Femur (tissue), 1 donor: ENCODE data around the gene HPCAL1.

Experiments
- DNase-seq: peaks from one replicate; pipeline ENCODE4 v3.0.0-alpha.2; 2017

Gene HPCAL1

DNA sequence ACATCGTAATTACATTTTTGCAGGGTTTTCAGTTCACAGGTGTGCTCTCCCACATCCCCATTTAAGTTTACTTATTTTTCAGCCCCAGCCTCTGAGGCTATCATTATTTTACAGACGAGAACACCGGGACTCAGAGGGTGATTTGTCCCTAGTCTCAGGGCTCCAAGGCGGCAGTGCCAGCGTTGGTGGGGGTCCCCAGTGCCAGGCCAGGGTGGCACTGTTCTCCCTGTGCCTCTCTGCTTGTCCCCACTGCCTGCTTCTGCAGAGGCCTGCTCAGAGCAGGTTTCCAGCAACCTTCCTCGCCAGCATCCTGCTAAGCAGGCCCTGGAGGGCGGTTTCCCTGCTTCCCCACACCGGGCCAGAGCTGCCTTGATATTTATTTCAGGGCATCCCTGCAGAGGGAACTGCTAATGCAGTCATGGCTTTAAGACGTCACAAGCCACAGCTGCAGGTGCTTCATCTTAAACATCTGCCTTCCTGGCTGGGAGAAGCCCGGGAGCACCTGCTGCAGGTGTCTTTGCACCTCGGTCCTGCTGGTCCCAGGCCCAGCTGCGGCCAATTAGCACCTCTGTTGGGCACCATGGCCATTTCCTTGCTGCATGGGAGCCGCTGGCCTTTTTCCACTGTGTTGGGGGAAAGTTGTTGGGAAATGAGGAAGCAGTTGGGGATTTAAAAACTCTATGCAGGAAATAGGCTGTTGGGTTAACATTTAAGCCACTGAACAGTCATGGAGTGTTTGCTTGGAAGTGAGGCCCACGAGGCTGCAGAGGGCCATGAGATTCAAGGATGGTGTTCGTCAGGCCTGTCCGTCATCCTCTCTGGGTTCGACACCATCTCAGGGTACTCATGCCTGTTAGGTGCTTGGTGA, 22.8 kb downstream of the HPCAL1 start:
- DNase-seq = no peak

DNA sequence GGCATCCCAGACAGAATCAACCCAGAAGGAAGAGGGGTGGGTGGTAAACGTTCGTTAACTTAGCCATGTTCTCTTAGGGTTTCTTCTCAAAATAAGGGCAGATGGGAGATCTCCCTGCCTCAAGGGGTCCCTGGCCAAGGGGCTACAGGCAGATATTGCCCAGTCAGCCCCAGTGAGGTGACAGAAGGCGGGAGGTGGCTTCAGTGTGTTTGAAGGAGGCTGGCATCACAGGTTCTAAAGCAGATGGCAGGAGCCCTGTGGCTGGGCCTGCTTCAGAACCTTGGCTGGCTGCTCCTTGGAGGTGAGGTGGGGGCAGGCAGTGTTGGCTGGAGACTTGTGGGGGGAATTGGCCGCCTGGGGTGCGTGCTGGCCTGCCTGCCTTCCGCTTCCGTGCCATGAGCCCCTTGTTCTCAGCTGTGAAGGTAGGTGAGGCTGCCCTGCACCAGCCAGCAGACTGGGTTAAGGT, 23.5 kb downstream of the HPCAL1 start:
- no peak for DNase-seq

DNA sequence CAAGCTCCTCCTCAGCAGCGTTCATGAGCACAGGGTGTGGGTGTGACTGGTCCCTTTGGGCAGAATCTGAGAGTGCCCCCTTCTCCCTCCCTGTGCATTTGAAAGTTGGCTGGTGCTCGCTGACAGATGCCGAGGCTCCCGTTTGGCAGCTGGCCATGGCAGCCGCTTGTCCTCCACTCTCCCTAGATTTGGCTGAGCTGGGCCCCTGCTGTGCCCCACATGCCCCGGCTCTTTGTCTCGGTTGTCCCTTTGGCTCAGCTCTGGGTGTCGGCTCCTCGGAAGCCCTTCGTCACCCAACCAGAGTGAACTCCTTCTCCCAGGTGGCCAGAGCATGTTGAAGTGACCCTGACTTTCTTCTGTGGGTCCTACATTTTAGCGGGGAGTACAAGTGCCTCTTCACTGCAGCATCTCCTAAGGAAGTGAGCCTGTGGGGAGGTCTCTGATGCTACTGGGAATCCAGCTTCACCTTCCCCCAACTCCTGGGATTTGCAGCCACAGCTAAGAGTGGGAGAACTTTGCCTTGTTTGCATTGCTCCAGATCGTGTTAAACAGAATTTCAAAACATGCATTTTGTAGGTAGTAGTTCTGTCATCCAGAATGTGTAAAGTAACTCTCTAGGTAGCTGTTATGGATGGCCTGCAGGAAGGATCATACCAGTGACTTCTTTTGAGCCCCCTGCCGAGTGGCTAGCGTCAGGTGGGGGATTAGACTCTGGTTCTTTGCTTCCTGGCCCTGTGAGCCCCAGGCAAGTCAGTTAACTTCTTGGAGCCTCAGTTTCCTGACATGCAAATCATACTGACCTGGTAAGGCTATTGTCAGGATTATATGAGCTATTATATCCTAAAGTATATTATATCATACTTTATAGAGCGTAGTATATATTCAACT, 24.2 kb downstream of the HPCAL1 start:
- DNase-seq = peak; percentile 70

DNA sequence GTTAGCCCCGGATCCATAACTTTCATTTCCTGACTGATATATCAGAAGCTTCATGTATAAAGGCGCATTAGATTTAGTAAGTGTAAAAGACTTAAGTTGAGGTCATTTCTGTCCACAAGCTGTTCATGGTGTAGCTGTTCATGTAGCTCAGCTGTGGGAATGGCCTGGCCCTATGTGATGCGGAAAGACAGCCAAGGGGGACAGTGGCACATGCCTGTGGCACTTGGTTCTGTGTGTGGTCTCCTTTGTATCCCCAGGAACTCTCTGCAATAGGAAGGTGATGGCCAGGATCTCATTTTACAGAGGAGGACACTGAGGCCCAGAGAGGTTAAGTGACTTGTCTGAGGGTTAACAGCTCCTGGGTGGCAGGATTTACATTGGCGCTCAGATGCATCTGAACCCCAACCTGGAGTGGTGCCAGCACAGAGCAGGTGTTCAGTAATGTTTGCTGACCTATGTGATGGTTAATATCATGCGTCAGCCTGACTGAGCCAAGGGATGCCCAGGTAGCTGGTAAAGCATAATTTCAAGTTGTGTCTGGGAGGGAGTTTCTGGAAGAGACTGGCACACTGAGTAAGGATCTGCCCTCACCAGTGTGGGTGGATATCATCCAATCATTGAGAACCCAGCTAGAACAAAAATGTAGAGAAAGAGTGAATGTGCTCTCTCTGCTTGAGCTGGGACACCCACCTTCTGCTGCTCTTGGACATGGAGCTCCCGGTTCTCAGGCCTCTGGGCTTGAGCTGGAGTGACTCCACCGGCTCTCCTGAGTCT, 25.4 kb downstream of the HPCAL1 start:
- no peak for DNase-seq

DNA sequence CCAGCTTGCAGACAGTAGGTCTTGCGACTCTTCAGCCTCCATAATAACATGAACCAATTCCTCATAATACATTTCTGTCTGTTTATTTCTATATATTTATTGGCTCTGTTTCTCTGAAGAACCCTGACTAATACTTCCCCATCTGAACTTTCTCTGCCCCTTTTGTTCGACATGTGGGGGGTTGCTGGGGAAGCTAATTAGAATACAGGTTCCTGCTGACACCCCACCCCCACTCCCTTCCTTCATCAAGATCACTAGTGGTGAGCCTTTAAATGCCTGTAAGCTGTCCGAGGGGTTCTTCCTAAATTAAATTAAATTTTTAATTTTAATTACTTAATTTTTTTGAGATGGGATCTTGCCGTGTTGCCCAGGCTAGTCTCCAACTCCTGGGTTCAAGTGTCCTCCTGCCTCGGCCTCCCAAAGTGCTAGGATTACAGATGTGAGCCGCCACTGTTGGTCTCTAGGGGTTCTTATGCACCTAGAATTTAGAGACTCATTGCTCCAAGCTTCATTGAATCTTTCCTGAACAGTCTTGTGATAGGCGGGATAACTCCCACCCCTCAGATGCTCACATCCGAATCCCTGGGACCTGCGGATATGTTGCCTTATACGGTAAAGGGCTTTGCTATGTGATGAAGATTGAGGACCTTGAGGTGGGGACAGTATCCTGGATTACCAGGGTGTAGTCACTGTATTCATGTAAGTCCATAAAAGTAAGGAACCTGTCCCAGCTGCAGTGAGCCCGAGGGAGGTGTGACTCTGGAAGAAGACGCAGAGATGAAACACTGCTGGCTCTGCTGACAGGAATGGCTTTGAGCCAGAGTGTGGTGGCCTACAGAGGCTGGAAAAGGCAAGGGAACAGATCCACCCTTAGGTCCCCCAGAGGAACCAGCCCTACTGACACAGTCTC, 26.2 kb downstream of the HPCAL1 start:
- no peak for DNase-seq

DNA sequence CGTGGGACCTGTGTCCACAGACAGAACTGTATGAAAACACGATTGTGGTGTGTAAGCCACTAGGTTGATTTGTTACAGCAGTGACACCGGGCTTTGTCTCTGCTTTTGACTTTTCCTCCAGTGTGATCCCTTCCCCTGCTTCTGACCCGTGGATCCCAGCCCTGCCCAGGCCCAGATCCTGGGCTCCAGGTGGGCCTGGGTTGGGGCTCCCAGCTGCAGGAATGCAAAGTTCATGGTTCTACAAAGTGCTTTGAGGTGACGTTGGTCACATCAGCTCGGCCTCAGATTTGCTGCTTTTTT, 26.8 kb downstream of the HPCAL1 start:
- no peak for DNase-seq

DNA sequence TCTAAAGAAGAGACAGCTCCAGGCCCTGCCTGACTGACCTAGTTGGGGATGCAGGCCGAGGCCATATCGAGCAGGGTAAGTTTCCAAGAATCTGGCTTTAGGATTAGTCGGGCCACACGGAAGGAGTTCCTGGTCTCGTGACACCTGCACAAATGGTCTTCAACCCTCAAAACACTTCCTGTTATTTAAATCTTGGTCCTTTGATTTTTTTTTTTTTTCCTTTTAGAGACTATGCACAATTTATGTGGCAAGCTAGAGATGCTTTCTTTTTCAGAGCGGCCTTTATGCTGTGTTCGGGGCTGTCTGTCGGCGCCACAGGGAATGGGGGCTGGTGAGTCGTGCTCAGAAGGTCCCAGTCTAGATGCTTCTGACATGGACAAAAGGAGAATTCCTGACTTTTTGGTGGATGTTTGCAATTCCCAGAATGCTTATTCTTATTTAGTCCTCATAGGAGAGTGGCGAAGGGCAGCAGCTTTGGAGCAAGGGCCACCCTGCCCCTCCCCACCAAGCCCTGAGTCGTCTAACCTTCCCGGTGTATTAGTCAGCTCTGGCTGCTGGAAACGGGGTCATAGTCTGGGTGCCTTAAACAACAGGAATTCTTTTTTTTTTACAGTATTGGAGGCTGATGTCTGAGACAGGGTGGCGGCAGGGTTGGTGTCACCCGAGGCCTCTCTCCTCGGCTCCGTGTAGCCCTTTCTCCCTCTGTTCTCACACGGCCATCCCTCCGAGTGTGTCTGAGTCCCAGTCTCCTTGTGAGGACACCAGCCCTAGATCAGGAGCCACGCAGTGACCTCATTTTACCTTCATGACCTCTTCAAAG, 27.4 kb downstream of the HPCAL1 start:
- DNase-seq = no peak

DNA sequence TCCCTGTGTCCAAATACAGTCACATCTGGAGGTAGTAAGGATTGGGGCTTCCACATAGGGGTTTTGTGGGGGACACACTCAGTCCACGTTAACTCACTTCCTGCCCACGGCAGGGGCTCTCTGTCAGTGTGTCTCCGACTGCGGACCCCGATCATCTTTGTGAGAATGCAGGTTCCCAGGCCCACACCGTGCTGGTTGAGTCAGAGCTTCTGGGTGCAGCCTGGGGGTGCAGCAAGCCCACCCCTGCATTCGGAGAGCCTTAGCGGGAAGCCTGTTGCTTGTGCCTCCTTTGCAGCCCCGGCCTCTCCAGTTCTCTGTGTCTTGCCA, 28.0 kb downstream of the HPCAL1 start:
- no peak for DNase-seq

DNA sequence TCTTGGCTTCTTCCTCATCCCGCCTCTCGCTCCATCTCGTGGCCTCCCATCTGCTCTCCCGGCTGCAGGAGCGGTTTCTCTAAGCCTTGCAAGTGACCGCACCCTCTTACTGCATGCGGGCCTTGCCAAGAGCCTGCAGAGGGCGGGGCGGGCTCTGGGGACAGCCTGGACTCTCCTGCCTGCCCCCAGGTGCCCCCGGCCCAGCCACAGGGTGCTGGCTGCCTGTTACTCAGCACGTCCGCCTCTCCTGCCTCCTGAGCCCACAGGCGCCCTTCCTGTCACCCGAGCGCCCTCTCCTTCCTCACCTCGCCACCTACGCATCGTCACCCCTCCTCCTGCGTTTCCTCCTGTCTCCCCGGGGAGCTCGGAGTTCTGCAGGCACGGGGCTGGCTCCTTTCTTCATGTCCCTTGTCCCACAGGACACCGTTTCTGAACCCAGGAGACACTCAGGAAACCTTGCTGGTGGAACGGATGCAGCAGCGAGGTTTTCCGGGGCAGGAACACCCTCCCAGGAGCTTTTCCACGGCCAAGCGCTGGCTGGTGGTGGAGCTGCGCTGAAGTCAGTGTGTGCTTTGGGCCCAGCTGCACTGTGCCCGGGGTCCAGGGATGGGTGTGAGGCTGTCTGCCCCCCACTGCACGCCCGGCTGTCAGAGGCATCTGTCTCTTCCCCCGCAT, 28.5 kb downstream of the HPCAL1 start:
- DNase-seq = peak; percentile 55

DNA sequence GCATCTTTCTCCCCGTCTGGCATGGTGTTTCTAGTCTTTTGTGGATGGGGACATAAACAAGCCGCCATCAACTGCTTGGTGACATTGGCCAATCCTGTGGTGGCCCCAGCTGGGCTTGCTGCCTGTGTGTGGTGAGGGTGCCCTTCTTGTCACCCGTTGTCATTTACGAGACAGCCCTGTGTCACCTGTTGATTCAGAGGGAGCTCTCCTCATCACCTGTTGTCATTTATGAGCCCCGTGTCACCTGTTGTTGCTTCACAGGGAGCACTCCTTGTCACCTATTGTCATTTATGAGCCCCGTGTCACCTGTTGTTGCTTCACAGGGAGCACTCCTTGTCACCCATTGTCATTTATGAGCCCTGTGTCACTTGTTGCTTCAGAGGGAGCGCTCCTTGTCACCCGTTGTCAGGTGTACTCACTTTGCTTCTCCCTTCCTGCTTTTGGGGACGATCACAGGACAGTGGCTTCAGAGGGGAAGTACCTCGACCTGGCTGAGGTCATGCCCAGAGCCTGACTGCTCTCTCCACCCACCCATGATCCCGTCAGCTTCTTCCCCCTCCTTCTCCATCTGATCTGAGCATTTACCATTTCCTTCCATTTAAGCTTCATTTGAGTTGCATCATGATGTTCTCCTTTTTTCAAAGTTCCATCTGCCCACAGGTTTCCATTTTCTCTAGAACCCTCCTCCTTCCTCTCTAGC, 29.1 kb downstream of the HPCAL1 start:
- DNase-seq = no peak

DNA sequence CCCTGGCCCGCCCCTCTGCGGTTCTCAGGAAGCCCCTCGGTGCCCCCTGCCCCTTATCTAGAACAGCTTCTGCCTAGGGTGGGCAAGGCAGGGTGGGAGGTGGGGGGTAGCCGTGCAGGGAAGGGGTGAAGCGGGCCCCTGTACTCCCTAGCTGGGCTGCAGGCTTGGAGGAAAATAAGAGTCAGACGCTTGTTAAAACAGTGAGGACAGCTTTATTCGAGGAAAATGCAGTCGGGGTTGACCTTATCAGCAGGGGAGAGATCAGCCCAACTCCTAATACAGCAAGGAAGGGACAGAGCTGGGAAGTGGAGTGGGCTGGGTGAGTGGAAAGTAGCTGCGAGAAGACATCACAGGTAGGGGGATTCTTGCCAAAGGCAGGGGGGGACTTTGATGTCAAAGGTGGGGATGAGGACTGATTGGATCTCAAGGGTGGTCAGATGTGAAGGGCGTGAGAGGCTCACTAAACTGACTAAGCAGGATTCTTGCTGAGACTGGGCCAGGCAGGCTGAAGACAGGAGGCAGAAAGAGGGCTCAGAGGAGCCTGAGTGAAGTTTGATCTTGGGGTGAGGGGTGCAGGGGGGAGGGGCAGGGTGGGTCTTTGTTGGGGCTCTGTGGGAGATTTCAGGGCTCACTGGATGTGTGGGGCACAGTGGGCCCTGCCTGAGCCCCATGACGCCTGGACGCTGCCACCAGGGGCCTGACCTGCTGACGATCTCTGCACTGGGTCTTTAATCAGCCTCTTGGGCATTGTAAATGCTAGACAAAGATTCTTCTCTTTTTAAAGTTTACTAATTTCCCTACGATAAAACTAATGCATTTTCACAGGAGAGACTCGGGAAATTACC, 29.9 kb downstream of the HPCAL1 start:
- DNase-seq = no peak

DNA sequence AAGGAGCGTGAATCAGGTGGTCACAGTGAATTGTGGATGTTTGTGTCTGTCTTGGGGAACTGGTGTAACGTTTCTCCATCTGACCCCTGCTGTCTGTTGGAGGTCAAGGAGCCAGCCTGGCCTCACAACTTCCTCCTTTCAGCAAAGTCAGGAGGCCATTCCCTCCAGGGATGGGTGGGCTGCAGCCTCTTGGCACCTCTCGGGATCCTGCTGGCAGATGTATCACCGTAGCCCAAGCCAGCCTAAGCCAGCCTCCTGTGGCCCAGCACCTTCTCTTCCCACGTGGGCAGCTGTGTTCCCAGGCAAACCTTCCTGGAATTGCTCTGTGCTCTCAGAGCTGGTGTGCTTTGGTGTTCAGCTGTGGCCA, 30.5 kb downstream of the HPCAL1 start:
- no peak for DNase-seq

DNA sequence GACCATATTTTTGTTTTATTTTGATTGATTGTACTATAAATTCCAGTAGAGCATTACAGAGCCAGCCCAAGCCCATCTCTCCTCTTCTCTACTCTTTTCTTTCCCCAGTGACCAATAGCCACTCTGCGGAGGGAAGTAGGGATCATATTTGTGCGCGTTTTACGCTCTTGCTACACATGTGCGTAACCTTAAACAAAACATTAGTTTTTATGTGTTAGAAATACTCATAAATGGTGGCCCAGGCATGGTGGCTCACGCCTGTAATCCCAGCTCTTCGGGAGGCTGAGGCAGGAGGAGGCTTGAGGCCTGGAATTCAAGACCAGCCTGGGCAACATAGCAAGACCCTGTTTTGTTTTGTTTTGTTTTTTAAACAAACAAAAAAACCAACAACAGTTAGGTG, 31.3 kb downstream of the HPCAL1 start:
- no peak for DNase-seq

DNA sequence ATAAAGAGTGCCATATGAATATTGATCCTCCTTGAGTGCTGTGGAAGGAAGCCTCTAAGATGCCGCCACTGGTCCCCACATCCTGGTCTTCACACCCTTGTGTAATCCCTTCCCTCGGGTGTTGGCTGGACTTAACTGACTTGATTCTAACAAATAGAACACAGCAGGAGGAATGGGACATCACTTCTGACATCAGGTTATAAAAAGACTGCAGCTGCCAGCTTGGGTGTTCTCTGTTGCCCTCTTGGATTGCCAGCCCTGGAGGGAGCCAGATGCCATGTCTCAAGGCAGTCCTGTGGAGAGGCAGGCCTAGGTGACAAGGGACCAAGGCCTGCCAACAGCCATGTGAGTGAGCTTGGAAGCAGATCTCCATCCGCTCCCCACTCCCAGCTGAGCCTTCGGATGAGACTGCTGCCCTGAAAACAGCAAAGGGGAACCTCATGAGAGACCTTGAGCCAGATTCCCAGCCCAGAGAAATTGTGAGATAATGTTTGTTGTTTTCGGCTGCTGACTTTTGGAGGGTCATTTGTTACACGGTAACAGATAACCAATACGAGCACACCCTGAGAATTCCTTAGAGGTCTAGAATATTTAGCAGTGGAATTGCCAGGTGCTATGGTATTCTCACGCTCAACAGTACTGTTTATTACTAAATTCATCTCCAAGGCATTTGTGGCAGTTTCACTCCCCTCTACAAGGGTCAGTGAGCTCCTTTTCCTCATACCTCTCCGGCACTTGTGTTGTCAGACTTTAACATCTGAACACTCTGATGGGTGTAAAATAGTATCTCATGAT, 32.5 kb downstream of the HPCAL1 start:
- DNase-seq = no peak

DNA sequence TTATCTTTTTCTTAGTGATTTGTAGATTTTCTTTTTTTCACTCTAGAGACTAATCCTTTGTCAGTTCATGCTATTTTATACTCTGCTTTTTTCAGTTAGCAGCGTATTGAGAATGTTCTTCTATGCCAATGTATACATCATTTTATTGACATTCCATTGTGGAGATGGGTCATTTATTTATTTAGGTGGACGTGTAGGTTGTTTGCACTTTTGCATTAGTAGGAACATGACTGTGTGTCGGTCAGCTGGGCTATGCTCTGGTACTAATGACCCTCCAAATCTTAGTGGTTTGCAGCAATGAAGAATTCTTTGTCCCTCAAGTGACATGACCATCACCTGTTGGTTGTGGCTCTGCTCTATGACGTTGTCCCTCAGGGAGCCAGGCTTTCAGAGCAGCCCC, 33.6 kb downstream of the HPCAL1 start:
- DNase-seq = no peak

DNA sequence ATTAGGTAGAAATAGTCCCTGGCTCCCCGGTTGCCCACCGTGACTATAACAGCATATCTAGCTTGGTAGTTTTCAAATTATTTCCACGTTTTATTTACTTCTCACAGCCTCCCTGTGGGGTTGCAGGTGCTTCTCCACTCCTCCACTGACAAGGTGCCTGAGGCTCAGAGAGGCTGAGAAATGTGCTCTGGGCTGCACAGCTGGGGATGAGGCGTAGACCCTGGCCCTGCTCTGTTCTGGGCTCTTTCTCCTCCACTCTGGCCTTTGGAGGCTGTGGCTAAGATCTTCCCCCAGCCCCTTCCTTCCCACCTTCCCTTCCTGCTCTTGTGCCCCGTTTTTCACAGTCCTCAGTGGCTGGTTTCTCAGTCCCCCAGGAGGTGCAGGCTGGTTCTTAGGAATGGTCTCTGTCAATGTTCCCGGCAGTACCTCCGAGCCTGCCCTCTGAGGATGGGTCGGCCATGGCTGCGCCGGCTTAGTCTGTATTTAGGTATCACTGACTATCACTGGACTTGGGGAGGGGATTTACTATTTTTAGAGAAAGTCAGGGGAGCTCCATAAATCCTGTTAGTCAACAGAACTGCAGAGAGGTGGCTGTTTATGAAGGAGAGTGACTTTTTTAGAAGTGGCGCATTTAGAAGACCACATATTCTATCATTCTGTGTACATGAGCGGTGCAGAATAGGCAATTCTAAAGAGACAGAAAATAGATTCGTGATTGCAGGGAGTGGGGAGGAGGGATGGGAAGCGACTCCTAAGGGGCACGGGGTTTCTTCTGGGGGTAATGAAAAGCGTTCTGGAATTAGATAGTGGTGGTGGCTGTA, 35.0 kb downstream of the HPCAL1 start:
- DNase-seq = no peak
